Endothelial cell of umbilical vein (primary cell): ENCODE measurements around the gene OCIAD2. TPM values are rescaled to one million over a fixed set of nuclear protein-coding genes. Genes with fewer than 3 reads are reported as not detected.

ENCODE experiments used
- BruUV-seq: library from RNA; stranded (reverse); fragments of 400-500 nt; replicated peaks from 2 replicates; lab custom pipeline; 2021; lab: Mats Ljungman, UMichigan
- CTCF ChIA-PET: fragments of 300-600, 350-600 bp; sonication (Branson Sonifier 250); formaldehyde crosslinking; loops from one replicate; lab custom pipeline; 2021; ENCODE audit warnings: antibody characterized with exemption, inconsistent platforms; lab: Charles Lee
- POLR2A ChIA-PET: fragments of 300-600, 350-600 bp; sonication (Branson Sonifier 250); formaldehyde crosslinking; loops from one replicate; lab custom pipeline; 2021; ENCODE audit warnings: antibody characterized with exemption, inconsistent platforms; lab: Charles Lee
- DNase-seq: peaks from one replicate; pipeline ENCODE4 v3.0.0-alpha.2; 2011; ENCODE audit warnings: low read depth, low spot score
- FAIRE-seq: peaks from 2 replicates; lab custom pipeline; 2011; peaks lifted over from hg19 to GRCh38; lab: Jason Lieb, UNC
- H2AFZ ChIP-seq: 2 replicates; pipeline ENCODE4 v1.6.0; 2012; ENCODE audit warnings: low read depth, low read length, control low read depth, inconsistent platforms
- H3K27ac ChIP-seq: 2 replicates; pipeline ENCODE4 v1.5.1; 2011; ENCODE audit warnings: low read depth, mild to moderate bottlenecking, control low read depth, low read length, moderate library complexity; ENCODE audit not compliant: insufficient read depth
- H3K27me3 ChIP-seq, 2 experiments: 2 replicates each; pipeline versions ENCODE4 v1.6.0 to v1.6.1; 2011; ENCODE audit warnings: low read length in 2 of 2, mixed read lengths in 1 of 2; ENCODE audit not compliant: control insufficient read depth in 2 of 2, insufficient read depth in 2 of 2
- H3K36me3 ChIP-seq, 2 experiments: 2 replicates in 1 of 2; 3 replicates in 1 of 2; pipeline ENCODE4 v1.5.1; 2011; ENCODE audit warnings: low read length in 2 of 2, mild to moderate bottlenecking in 1 of 2, moderate library complexity in 1 of 2; ENCODE audit not compliant: control insufficient read depth in 2 of 2, insufficient read depth in 2 of 2; ENCODE audit errors: extremely low read depth in 1 of 2
- H3K4me1 ChIP-seq: 3 replicates; pipeline ENCODE4 v1.5.1; 2011; ENCODE audit warnings: mild to moderate bottlenecking, low read length; ENCODE audit not compliant: control insufficient read depth, insufficient read depth; ENCODE audit errors: extremely low read depth
- H3K4me2 ChIP-seq: 2 replicates; pipeline ENCODE4 v1.6.1; 2011; ENCODE audit warnings: low read length, control low read depth, mixed read lengths; ENCODE audit not compliant: insufficient read depth
- H3K4me3 ChIP-seq, 3 experiments: fragments of 200-600 bp in 1 of 3; sonication (generic), shearing (Covaris generic) in 1 of 3; replicated peaks in 1 of 3; 2 replicates each; pipeline ENCODE4 v1.5.1; 2011 to 2016; ENCODE audit warnings: control low read depth in 3 of 3, low read length in 3 of 3, mild to moderate bottlenecking in 2 of 3, inconsistent platforms in 1 of 3, low read depth in 1 of 3, moderate library complexity in 1 of 3; ENCODE audit not compliant: insufficient read depth in 1 of 3
- H3K79me2 ChIP-seq: 2 replicates; pipeline ENCODE4 v1.6.0; 2012; ENCODE audit warnings: low read length, inconsistent platforms; ENCODE audit not compliant: control insufficient read depth, insufficient read depth
- H3K9ac ChIP-seq: replicated peaks from 2 replicates; pipeline ENCODE3; 2011; ENCODE audit warnings: low read length, control low read depth; ENCODE audit not compliant: insufficient read depth; ENCODE audit errors: extremely low read depth
- H3K9me1 ChIP-seq: replicated peaks from 3 replicates; pipeline ENCODE4 v1.6.0; 2011; ENCODE audit warnings: mild to moderate bottlenecking, low read length; ENCODE audit not compliant: control insufficient read depth, insufficient read depth; ENCODE audit errors: extremely low read depth
- H3K9me3 ChIP-seq: replicated peaks from 2 replicates; pipeline ENCODE4 v1.5.1; 2012; ENCODE audit warnings: low read length, inconsistent platforms; ENCODE audit not compliant: control insufficient read depth, insufficient read depth
- H4K20me1 ChIP-seq: replicated peaks from 2 replicates; pipeline ENCODE3; 2011; ENCODE audit warnings: mild to moderate bottlenecking, low read length; ENCODE audit not compliant: control insufficient read depth, insufficient read depth; ENCODE audit errors: extremely low read depth
- CTCF ChIP-seq, 2 donors: IDR thresholded peaks; 1 replicate in 1 of 2; 2 replicates in 1 of 2; pipeline ENCODE4 v1.5.1; 2011; ENCODE audit warnings: low read length in 2 of 2, mild to moderate bottlenecking in 2 of 2, moderate library complexity in 2 of 2, control low read depth in 1 of 2, inconsistent platforms in 1 of 2, low read depth in 1 of 2; ENCODE audit not compliant: insufficient read depth in 1 of 2; ENCODE audit errors: extremely low read depth in 1 of 2
- EZH2 ChIP-seq: IDR thresholded peaks from 2 replicates; pipeline ENCODE4 v1.6.1; 2012; ENCODE audit warnings: borderline replicate concordance, low read depth, mild to moderate bottlenecking, moderate library complexity, low read length, inconsistent platforms; ENCODE audit not compliant: severe bottlenecking
- FOS ChIP-seq: IDR thresholded peaks from 2 replicates; pipeline ENCODE4 v1.6.1; 2011; ENCODE audit warnings: mild to moderate bottlenecking, low read length, moderate library complexity, borderline replicate concordance; ENCODE audit not compliant: insufficient read depth
- JUN ChIP-seq: IDR thresholded peaks from 2 replicates; pipeline ENCODE4 v1.6.1; 2011; ENCODE audit warnings: borderline replicate concordance, low read depth; ENCODE audit not compliant: insufficient read length, insufficient read depth
- MAX ChIP-seq: IDR thresholded peaks from 2 replicates; pipeline ENCODE4 v1.6.1; 2011; ENCODE audit not compliant: insufficient read depth, insufficient read length
- MYC ChIP-seq: IDR thresholded peaks from one replicate; pipeline ENCODE4 v1.6.1; 2011; ENCODE audit warnings: mild to moderate bottlenecking, low read depth, low read length
- POLR2A ChIP-seq: IDR thresholded peaks from 2 replicates; pipeline ENCODE4 v1.6.1; 2012; ENCODE audit warnings: low read depth, mild to moderate bottlenecking, control low read depth, low read length
- POLR2AphosphoS5 ChIP-seq: IDR thresholded peaks from 2 replicates; pipeline ENCODE4 v1.6.1; 2012; ENCODE audit warnings: low read depth, mild to moderate bottlenecking, control low read depth, low read length, moderate library complexity; ENCODE audit not compliant: insufficient read depth
- dilution Hi-C: fragments of 300-500 bp; cut with MboI; formaldehyde crosslinking; loops from one replicate; pipeline ENCODE4 v1.15.0; 2019; ENCODE audit warnings: low sequenced_read_pairs; ENCODE audit not compliant: extremely low pct_ligation_motif_present
- intact Hi-C: fragments of 100-400 bp; cut with micrococcal nuclease; formaldehyde crosslinking; loops from one replicate; pipeline ENCODE4 v1.10.0; 2022
- polyA plus RNA-seq, 4 experiments: library from polyadenylated mRNA; depleted of rRNA in 3 of 4; stranded (reverse) in 3 of 4; unstranded in 1 of 4; fragments of >200 nt; gene quantifications; 2 replicates each; pipeline versions ENCODE4 v1.2.1 to v1.2.3, GENCODE V29; 2011 to 2012; ENCODE audit warnings: missing spikeins in 1 of 4
- total RNA-seq: library from RNA; stranded (reverse); gene quantifications from 2 replicates; pipeline ENCODE4 v1.2.3, GENCODE V29; 2021

The OCIAD2 gene
- total and polyA plus RNA-seq, 2 donors (not counting 3 experiments of a cell fraction or from before 2014, with no cell fraction given), result 99.0 to 119 TPM

- Histone ChIP-seq H3K9ac (no peak overlapping the region), H3K27me3 (peaks cover 0 to 3% of the 10 kb centered on the region in 2 experiments), H3K4me3 (no peak overlapping the region), H3K36me3 (no peaks in the 10 kb centered on the region), H3K4me1 (peaks cover 7% of the 10 kb centered on the region), H3K9me1 (no peaks in the 10 kb centered on the region), H3K27ac (no peak overlapping the region), H4K20me1 (no peaks in the 10 kb centered on the region), H2AFZ (no peak overlapping the region), H3K4me2 (no peak overlapping the region), H3K9me3 (no peaks in the 10 kb centered on the region), H3K79me2 (no peaks in the 10 kb centered on the region)
- DNase-seq (no peak), FAIRE-seq (peak; percentile 59)
- no TSS peak for BruUV-seq
- intact Hi-C loops, result no loop called here
- dilution Hi-C loops, result no loop called here
- POLR2A ChIA-PET, result interaction anchor here (0.6 kb wide), 1 partner anchor 159 kb away, joined by 3 read pairs; the partner anchor contains the start of gene FRYL
- CTCF ChIA-PET, result interaction anchor here (0.7 kb wide), 1 partner anchor 11 kb away, joined by 3 read pairs; no protein-coding TSS in a partner anchor
- TF ChIP-seq JUN (no peak), MAX (no peak), CTCF (IDR thresholded peaks at IDR 0.05; ENCODE audit: extremely low read depth in 1 of 2, insufficient read depth in 1 of 2, low read depth in 1 of 2, low read length in 2 of 2) (no peak), POLR2A (no peak), POLR2AphosphoS5 (no peak), MYC (no peak), FOS (peak; percentile 24), EZH2 (no peak)
Measured at GRCh38 chr4:48938831-48939230, 32.3 kb upstream of the OCIAD2 start.
